GM23338 (cell line): Measurements from ENCODE around the gene UBXN10. TPM values are rescaled to one million over a fixed set of nuclear protein-coding genes. Genes with fewer than 3 reads are reported as not detected.

ENCODE experiments used
- ATAC-seq: fragments of 200-7000 bp; cut with Tn5 transposase; 3 replicates; pipeline ENCODE4 v1.9.1; 2020
- DNase-seq: peaks from one replicate; pipeline ENCODE4 v3.0.0-alpha.2; 2015; ENCODE audit warnings: low spot score
- H2AFZ ChIP-seq: fragments of 200-600 bp; sonication (generic); 2 replicates; pipeline ENCODE4 v1.8.0; 2016; ENCODE audit warnings: antibody characterized with exemption, mild to moderate bottlenecking, moderate library complexity
- H3F3A ChIP-seq: fragments of 200-600 bp; sonication (generic); replicated peaks from 2 replicates; pipeline ENCODE4 v1.8.0; 2017; ENCODE audit warnings: antibody characterized with exemption, mixed run types, low read depth
- H3K27ac ChIP-seq: fragments of 200-600 bp; sonication (generic); 2 replicates; pipeline ENCODE4 v1.6.1; 2016; ENCODE audit warnings: low read depth
- H3K27me3 ChIP-seq: fragments of 200-600 bp; sonication (generic); 2 replicates; pipeline ENCODE4 v1.8.0; 2016; ENCODE audit warnings: mild to moderate bottlenecking, mixed run types, moderate library complexity; ENCODE audit not compliant: insufficient read depth
- H3K36me3 ChIP-seq: fragments of 200-600 bp; sonication (generic); 2 replicates; pipeline ENCODE4 v1.8.0; 2016; ENCODE audit warnings: mild to moderate bottlenecking; ENCODE audit not compliant: insufficient read depth
- H3K4me1 ChIP-seq: fragments of 200-600 bp; sonication (generic); 2 replicates; pipeline ENCODE4 v1.8.0; 2016; ENCODE audit warnings: mild to moderate bottlenecking, moderate library complexity; ENCODE audit not compliant: insufficient read depth
- H3K4me2 ChIP-seq: fragments of 200-600 bp; sonication (generic); 2 replicates; pipeline ENCODE4 v1.7.1; 2017; ENCODE audit warnings: mixed run types
- H3K4me3 ChIP-seq: fragments of 200-600 bp; sonication (generic); 2 replicates; pipeline ENCODE4 v1.6.1; 2016; ENCODE audit warnings: mixed run types
- H3K79me2 ChIP-seq: fragments of 200-600 bp; sonication (generic); replicated peaks from 2 replicates; pipeline ENCODE4 v1.8.0; 2017; ENCODE audit warnings: mild to moderate bottlenecking; ENCODE audit not compliant: insufficient read depth
- H3K9me2 ChIP-seq: fragments of 200-600 bp; sonication (generic); 2 replicates; pipeline ENCODE4 v1.8.0; 2017; ENCODE audit not compliant: insufficient read depth
- H4K20me1 ChIP-seq: fragments of 200-600 bp; sonication (generic); replicated peaks from 2 replicates; pipeline ENCODE4 v1.8.0; 2017; ENCODE audit warnings: mild to moderate bottlenecking; ENCODE audit not compliant: insufficient read depth
- H3K27ac Mint-ChIP-seq: 2 replicates; pipeline ENCODE4 v1.8.0; 2020; ENCODE audit warnings: inconsistent platforms, mild to moderate bottlenecking, moderate library complexity, mixed read lengths
- H3K27me3 Mint-ChIP-seq: 3 replicates; pipeline ENCODE4 v1.8.0; 2022; ENCODE audit warnings: low read depth, mild to moderate bottlenecking, moderate library complexity, mixed read lengths, inconsistent platforms; ENCODE audit not compliant: insufficient read depth, poor library complexity
- H3K36me3 Mint-ChIP-seq: 3 replicates; pipeline ENCODE4 v1.8.0; 2021; ENCODE audit warnings: low read depth, mild to moderate bottlenecking, inconsistent platforms, moderate library complexity, mixed read lengths
- H3K4me1 Mint-ChIP-seq: 3 replicates; pipeline ENCODE4 v1.8.0; 2020; ENCODE audit warnings: mild to moderate bottlenecking, inconsistent platforms, mixed read lengths
- H3K4me3 Mint-ChIP-seq: 3 replicates; pipeline ENCODE4 v1.8.0; 2021; ENCODE audit warnings: moderate library complexity, mild to moderate bottlenecking, inconsistent platforms, mixed read lengths
- H3K9me3 Mint-ChIP-seq: 3 replicates; pipeline ENCODE4 v1.8.0; 2020; ENCODE audit warnings: moderate library complexity, mild to moderate bottlenecking, inconsistent platforms, mixed read lengths
- EZH2 ChIP-seq: fragments of 200-600 bp; sonication (generic); IDR thresholded peaks from one replicate; pipeline ENCODE4 v1.8.0; 2017; ENCODE audit warnings: antibody characterized with exemption, mild to moderate bottlenecking, low read depth; ENCODE audit not compliant: unreplicated experiment
- JUNB ChIP-seq: IDR thresholded peaks from one replicate; pipeline ENCODE4 v1.6.1; 2016; ENCODE audit warnings: antibody characterized with exemption; ENCODE audit not compliant: unreplicated experiment
- POLR2AphosphoS5 ChIP-seq: IDR thresholded peaks from 2 replicates; pipeline ENCODE4 v1.6.1; 2016; ENCODE audit warnings: antibody characterized with exemption, low read depth
- ZNF114 ChIP-seq: fragments of 250-450 bp; sonication (Bioruptor Pico); IDR thresholded peaks from 2 replicates; pipeline ENCODE4 v1.5.0; 2020; ENCODE audit warnings: mild to moderate bottlenecking, moderate library complexity
- polyA plus RNA-seq: library from polyadenylated mRNA; unstranded; fragments of >200 nt; fragmentation: Nextera tagmentation; extraction: Ambion mirVana; gene quantifications from 2 replicates; pipeline ENCODE4 v1.2.1, GENCODE V29; 2016
- total RNA-seq: library from RNA; depleted of rRNA; stranded (reverse); fragments of >200 nt; shearing (Covaris generic); gene quantifications from 2 replicates; pipeline ENCODE4 v1.2.3, GENCODE V29; 2014
- TF ChIP-seq, protein P1 (sequence below): fragments of 250-450 bp; sonication (Bioruptor Pico); IDR thresholded peaks from 2 replicates; pipeline ENCODE4 v1.5.0; 2020; ENCODE audit warnings: mild to moderate bottlenecking, moderate library complexity
- TF ChIP-seq, protein P2 (sequence below), 2 experiments: fragments of 200-600 bp in 1 of 2; sonication (generic) in 1 of 2; conservative IDR thresholded peaks; 2 replicates each; pipeline versions ENCODE4 v1.5.1 to v1.6.1; 2016 to 2017; ENCODE audit warnings: antibody characterized with exemption in 2 of 2, low read depth in 2 of 2, mild to moderate bottlenecking in 2 of 2, moderate library complexity in 1 of 2

Gene UBXN10
- total and polyA plus RNA-seq, 2 experiments from 2014 or later = 0.27 to 0.69 TPM

DNA sequence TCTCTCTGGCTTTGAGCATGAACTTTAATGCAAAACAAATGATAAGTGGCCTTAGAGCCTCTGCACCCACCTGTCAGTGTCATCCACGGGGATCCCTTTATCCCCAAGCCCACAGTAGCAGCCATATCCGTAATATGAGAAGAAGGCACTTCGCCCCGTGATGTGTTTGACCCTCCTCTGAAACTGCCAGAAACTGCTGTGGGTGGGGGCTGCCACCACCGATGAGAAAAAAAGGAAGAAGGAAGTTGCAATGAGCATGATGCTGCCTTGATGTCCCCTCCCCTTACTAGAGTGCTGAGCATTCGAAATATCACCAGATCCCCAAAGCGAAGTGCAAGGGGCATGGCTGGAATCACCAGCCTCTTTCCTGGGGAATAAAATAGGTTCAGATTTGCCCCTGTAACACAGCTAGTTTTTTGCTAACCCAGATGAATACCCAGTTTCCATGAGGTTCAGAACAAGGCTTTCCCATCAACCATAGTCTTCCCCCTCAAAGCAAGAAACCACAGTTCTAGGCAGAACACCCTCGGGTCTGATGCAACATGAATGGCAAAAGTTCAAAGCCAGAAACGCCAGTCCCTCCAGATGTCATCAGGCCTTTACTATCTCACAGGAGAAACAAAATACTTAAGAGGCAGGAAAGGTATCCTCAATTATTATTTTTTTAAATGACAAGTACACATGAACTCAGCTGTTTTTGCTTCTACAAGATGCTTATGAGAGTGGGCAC is 10.8 kb upstream of the UBXN10 start (continued):
- TF ChIP-seq, protein P1, sequence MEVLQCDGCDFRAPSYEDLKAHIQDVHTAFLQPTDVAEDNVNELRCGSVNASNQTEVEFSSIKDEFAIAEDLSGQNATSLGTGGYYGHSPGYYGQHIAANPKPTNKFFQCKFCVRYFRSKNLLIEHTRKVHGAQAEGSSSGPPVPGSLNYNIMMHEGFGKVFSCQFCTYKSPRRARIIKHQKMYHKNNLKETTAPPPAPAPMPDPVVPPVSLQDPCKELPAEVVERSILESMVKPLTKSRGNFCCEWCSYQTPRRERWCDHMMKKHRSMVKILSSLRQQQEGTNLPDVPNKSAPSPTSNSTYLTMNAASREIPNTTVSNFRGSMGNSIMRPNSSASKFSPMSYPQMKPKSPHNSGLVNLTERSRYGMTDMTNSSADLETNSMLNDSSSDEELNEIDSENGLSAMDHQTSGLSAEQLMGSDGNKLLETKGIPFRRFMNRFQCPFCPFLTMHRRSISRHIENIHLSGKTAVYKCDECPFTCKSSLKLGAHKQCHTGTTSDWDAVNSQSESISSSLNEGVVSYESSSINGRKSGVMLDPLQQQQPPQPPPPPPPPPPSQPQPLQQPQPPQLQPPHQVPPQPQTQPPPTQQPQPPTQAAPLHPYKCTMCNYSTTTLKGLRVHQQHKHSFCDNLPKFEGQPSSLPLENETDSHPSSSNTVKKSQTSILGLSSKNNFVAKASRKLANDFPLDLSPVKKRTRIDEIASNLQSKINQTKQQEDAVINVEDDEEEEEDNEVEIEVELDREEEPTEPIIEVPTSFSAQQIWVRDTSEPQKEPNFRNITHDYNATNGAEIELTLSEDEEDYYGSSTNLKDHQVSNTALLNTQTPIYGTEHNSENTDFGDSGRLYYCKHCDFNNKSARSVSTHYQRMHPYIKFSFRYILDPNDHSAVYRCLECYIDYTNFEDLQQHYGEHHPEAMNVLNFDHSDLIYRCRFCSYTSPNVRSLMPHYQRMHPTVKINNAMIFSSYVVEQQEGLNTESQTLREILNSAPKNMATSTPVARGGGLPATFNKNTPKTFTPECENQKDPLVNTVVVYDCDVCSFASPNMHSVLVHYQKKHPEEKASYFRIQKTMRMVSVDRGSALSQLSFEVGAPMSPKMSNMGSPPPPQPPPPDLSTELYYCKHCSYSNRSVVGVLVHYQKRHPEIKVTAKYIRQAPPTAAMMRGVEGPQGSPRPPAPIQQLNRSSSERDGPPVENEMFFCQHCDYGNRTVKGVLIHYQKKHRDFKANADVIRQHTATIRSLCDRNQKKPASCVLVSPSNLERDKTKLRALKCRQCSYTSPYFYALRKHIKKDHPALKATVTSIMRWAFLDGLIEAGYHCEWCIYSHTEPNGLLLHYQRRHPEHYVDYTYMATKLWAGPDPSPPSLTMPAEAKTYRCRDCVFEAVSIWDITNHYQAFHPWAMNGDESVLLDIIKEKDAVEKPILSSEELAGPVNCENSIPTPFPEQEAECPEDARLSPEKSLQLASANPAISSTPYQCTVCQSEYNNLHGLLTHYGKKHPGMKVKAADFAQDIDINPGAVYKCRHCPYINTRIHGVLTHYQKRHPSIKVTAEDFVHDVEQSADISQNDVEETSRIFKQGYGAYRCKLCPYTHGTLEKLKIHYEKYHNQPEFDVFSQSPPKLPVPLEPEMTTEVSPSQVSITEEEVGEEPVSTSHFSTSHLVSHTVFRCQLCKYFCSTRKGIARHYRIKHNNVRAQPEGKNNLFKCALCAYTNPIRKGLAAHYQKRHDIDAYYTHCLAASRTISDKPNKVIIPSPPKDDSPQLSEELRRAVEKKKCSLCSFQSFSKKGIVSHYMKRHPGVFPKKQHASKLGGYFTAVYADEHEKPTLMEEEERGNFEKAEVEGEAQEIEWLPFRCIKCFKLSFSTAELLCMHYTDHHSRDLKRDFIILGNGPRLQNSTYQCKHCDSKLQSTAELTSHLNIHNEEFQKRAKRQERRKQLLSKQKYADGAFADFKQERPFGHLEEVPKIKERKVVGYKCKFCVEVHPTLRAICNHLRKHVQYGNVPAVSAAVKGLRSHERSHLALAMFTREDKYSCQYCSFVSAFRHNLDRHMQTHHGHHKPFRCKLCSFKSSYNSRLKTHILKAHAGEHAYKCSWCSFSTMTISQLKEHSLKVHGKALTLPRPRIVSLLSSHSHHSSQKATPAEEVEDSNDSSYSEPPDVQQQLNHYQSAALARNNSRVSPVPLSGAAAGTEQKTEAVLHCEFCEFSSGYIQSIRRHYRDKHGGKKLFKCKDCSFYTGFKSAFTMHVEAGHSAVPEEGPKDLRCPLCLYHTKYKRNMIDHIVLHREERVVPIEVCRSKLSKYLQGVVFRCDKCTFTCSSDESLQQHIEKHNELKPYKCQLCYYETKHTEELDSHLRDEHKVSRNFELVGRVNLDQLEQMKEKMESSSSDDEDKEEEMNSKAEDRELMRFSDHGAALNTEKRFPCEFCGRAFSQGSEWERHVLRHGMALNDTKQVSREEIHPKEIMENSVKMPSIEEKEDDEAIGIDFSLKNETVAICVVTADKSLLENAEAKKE = no peak
- TF ChIP-seq JUNB (no peak), ZNF114 (no peak), EZH2 (no peak)

DNA sequence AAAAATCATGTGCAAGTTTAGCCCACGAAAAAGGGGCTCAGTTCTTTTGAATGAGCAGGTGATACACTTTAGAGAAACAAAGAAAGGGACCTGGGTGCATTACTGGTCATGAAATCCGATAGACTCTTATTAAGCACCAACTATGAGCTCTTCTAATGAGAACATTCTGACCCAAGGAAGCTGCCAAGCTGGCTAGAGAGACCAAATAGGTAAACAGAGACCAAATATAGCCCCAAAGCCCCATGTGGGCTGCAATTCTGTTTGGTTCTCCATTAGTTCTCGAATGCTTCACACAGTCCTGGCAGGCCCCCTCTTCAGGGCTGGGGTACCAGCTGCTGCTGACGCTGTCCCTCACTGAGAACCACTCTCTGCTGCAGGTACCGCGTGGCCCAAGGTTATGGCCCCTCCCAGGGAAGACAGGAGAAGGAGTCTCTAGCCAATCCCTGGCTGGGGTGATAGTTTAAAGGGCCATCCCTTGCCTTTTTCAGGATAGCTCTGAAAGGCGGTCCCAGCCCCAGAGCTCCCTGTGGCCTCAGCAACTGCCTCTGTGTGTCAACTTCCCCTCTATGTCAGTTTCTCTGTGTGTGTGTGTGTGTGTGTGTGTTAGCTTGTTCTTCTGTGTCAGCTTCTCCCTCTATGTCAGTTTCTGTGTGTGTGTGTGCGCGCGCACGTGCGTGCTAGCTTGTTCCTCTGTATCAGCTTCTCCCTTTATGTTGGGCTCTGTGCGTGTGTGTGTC is 7.1 kb upstream of the UBXN10 start:
- peaks cover 5% of the 10 kb centered on the region for H3K27me3 Mint-ChIP-seq
- H4K20me1 ChIP-seq = no peaks in the 10 kb centered on the region
- no peaks in the 10 kb centered on the region for H3K4me1 ChIP-seq
- H3K27ac Mint-ChIP-seq = no peak overlapping the region
- H3K9me3 Mint-ChIP-seq = peaks cover 2% of the 10 kb centered on the region; the same call in 1 of the 3 replicates
- H3K4me1 Mint-ChIP-seq = peaks cover 7% of the 10 kb centered on the region; the same call in 2 of the 3 replicates
- no peaks in the 10 kb centered on the region for H3K9me2 ChIP-seq
- H3K79me2 ChIP-seq = no peaks in the 10 kb centered on the region
- H3K4me3 Mint-ChIP-seq = no peak overlapping the region
- no peaks in the 10 kb centered on the region for H3K27me3 ChIP-seq
- DNase-seq = peak; percentile 22
- no peak overlapping the region for H3K4me2 ChIP-seq
- H2AFZ ChIP-seq = no peak overlapping the region
- H3K36me3 ChIP-seq = no peaks in the 10 kb centered on the region
- no peak overlapping the region for H3K4me3 ChIP-seq
- peak; percentile 72 for ATAC-seq
- no peaks in the 10 kb centered on the region for H3K36me3 Mint-ChIP-seq
- H3F3A ChIP-seq = no peaks in the 10 kb centered on the region
- H3K27ac ChIP-seq = no peak overlapping the region
- TF ChIP-seq, protein P2, sequence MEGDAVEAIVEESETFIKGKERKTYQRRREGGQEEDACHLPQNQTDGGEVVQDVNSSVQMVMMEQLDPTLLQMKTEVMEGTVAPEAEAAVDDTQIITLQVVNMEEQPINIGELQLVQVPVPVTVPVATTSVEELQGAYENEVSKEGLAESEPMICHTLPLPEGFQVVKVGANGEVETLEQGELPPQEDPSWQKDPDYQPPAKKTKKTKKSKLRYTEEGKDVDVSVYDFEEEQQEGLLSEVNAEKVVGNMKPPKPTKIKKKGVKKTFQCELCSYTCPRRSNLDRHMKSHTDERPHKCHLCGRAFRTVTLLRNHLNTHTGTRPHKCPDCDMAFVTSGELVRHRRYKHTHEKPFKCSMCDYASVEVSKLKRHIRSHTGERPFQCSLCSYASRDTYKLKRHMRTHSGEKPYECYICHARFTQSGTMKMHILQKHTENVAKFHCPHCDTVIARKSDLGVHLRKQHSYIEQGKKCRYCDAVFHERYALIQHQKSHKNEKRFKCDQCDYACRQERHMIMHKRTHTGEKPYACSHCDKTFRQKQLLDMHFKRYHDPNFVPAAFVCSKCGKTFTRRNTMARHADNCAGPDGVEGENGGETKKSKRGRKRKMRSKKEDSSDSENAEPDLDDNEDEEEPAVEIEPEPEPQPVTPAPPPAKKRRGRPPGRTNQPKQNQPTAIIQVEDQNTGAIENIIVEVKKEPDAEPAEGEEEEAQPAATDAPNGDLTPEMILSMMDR (conservative IDR thresholded peaks at IDR 0.05; ENCODE audit: low read depth in 2 of 2) = no peak
- no peak for TF ChIP-seq POLR2AphosphoS5
- TF ChIP-seq, protein P1 = no peak
